ENCODE measurements around the gene SELENOH. TPM values are rescaled to one million over a fixed set of nuclear protein-coding genes. Genes with fewer than 3 reads are reported as not detected.
A peak's percentile ranks its signal among the peaks of the same experiment; 100 is the strongest.

Gene SELENOH
- total and polyA plus RNA-seq, 2 of the 8 experiments (the other 6 are each of a cell fraction or from before 2014, with no cell fraction given): 243 to 264 TPM

- Histone ChIP-seq H3K18ac (ENCODE audit: extremely low read depth, low read length) (no peak overlapping the region), H3K23me2 (ENCODE audit: low read depth, low read length) (no peaks in the 10 kb centered on the region; the same call in 1 of the 2 replicates), H2AK5ac (ENCODE audit: low read depth, low read length) (no peak overlapping the region)
Measured at GRCh38 chr11:57699813-57700212, 41.5 kb upstream of the SELENOH start.

More at GRCh38 chr11:57699813-57700212, 41.5 kb upstream of the SELENOH start:
- no peak overlapping the region for H3K23ac ChIP-seq (ENCODE audit: insufficient read length)
- H3K14ac ChIP-seq (ENCODE audit: insufficient read length): no peak overlapping the region
- no peak overlapping the region for H2BK5ac ChIP-seq (ENCODE audit: low read depth, low read length)
- no peaks in the 10 kb centered on the region for H4K20me1 ChIP-seq (replicated peaks in 1 of 2; ENCODE audit: control insufficient read depth in 1 of 2, insufficient read depth in 2 of 2, low read length in 2 of 2)
- DNase-seq (ENCODE audit: low read depth in 1 of 2, low spot score in 2 of 2): peak in 1 of 2 experiments; percentile 46
- H4K5ac ChIP-seq (ENCODE audit: insufficient read length, low read depth, low read length): no peak overlapping the region
- 92% methylated on average over 10 of the region's 10 CpGs; no CpG with 5 or more reads in 1 of the 2 experiments for WGBS, 2 experiments (ENCODE audit: extremely low coverage in 1 of 2, insufficient coverage in 1 of 2, insufficient read length in 1 of 2, insufficient replicate concordance in 2 of 2, low coverage in 1 of 2, low lambda C conversion rate in 2 of 2, missing lambda C conversion rate in 1 of 2)
- no peak overlapping the region for H3K9ac ChIP-seq (replicated peaks in 1 of 4; ENCODE audit: extremely low read depth in 1 of 4, low read depth in 3 of 4, low read length in 3 of 4)
- H3K27me3 ChIP-seq (replicated peaks in 1 of 4; ENCODE audit: control insufficient read depth in 3 of 4, extremely low read depth in 1 of 4, insufficient read depth in 3 of 4, low read length in 3 of 4): no peaks in the 10 kb centered on the region
- H2BK15ac ChIP-seq (ENCODE audit: low read length): no peak overlapping the region
- H2BK120ac ChIP-seq (replicated peaks; ENCODE audit: low read depth, low read length): no peak overlapping the region
- ChIA-PET CTCF (ENCODE audit: partially characterized antibody) (interaction anchor here (0.8 to 1.7 kb wide), 5 partner anchors 10 to 245 kb away, joined by 3 to 6 read pairs (median 3); no protein-coding TSS in a partner anchor), POLR2A (ENCODE audit: partially characterized antibody) (interaction anchor here (0.9 to 3.6 kb wide), 6 partner anchors 8 to 42 kb away, joined by 3 to 13 read pairs (median 8); partner anchors contain the start of genes MED19 and SELENOH)
- peaks cover 25 to 71% (median 56%) of the 10 kb centered on the region in 4 experiments for H3K36me3 ChIP-seq (ENCODE audit: control insufficient read depth in 2 of 4, insufficient read depth in 4 of 4, low read length in 3 of 4)
- H3K4me2 ChIP-seq (ENCODE audit: insufficient read depth in 1 of 2, low read depth in 2 of 2, low read length in 2 of 2): no peak overlapping the region
- H3K4me3 ChIP-seq (ENCODE audit: extremely low read depth in 1 of 4, insufficient read depth in 2 of 4, low read depth in 3 of 4, low read length in 4 of 4): no peak overlapping the region
- no peak overlapping the region for H3K56ac ChIP-seq (replicated peaks; ENCODE audit: insufficient read length, low read depth, low read length)
- H4K91ac ChIP-seq (replicated peaks; ENCODE audit: insufficient read length, low read length): no peak overlapping the region
- H2BK12ac ChIP-seq (ENCODE audit: low read depth, low read length): no peak overlapping the region
- H4K8ac ChIP-seq (ENCODE audit: extremely low read depth, insufficient read depth, low read length): no peak overlapping the region; the same call in 1 of the 2 replicates
- H2BK20ac ChIP-seq (ENCODE audit: low read length): no peak overlapping the region
- H3K27ac ChIP-seq (ENCODE audit: low read depth, low read length): no peak overlapping the region
- no peak for TF ChIP-seq BACH1 (IDR thresholded peaks at IDR 0.05; ENCODE audit: low read length)
- no peak for TF ChIP-seq TAF7 (optimal IDR thresholded peaks at IDR 0.05; ENCODE audit: borderline replicate concordance, low read depth, low read length)
- no peak for TF ChIP-seq CHD1 (IDR thresholded peaks at IDR 0.05; ENCODE audit: low read depth, low read length)
- no peak for TF ChIP-seq RNF2 (IDR thresholded peaks at IDR 0.05; ENCODE audit: borderline replicate concordance, low read depth, low read length, missing control alignments, poor library complexity, severe bottlenecking)
- no peak for TF ChIP-seq BRCA1 (IDR thresholded peaks at IDR 0.05; ENCODE audit: low read depth, low read length)
- TF ChIP-seq YY1 (IDR thresholded peaks at IDR 0.05; ENCODE audit: low read depth, low read length): no peak
- TF ChIP-seq SP1 (IDR thresholded peaks at IDR 0.05; ENCODE audit: low read depth, low read length): no peak
- TF ChIP-seq, protein P1, sequence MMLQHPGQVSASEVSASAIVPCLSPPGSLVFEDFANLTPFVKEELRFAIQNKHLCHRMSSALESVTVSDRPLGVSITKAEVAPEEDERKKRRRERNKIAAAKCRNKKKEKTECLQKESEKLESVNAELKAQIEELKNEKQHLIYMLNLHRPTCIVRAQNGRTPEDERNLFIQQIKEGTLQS (IDR thresholded peaks at IDR 0.05; ENCODE audit: insufficient read depth, low read depth, low read length): no peak
- H2AFZ ChIP-seq (ENCODE audit: low read length): no peak overlapping the region
- no peaks in the 10 kb centered on the region for H3K9me3 ChIP-seq (ENCODE audit: insufficient read depth in 2 of 2, low read depth in 1 of 2, low read length in 1 of 2)
- H3K4ac ChIP-seq (replicated peaks; ENCODE audit: insufficient read length, low read depth, low read length): no peak overlapping the region
- no peaks in the 10 kb centered on the region for H3K79me2 ChIP-seq (ENCODE audit: control insufficient read depth in 1 of 2, insufficient read depth in 2 of 2, low read length in 2 of 2)
- H3K4me1 ChIP-seq (replicated peaks in 1 of 4; ENCODE audit: control insufficient read depth in 3 of 4, insufficient read depth in 4 of 4, low read length in 3 of 4): no peaks in the 10 kb centered on the region
- H3K79me1 ChIP-seq (ENCODE audit: low read depth, low read length): no peaks in the 10 kb centered on the region
- FAIRE-seq: no peak
